Panc1 (cell line): ENCODE measurements around the gene ANO4. TPM values are rescaled to one million over a fixed set of nuclear protein-coding genes. Genes with fewer than 3 reads are reported as not detected.

Source experiments
- ATAC-seq: fragments of 200-7000 bp; cut with Tn5 transposase; 2 replicates; pipeline ENCODE4 v1.9.1; 2020; ENCODE audit warnings: mild to moderate bottlenecking, moderate library complexity
- BruUV-seq: library from RNA; stranded (reverse); fragments of 400-500 nt; replicated peaks from 2 replicates; lab custom pipeline; 2021; lab: Mats Ljungman, UMichigan
- CTCF ChIA-PET: fragments of 300-600 bp; sonication (Branson Sonifier 250); formaldehyde crosslinking; loops from one replicate; lab custom pipeline; 2022; ENCODE audit warnings: antibody characterized with exemption; lab: Charles Lee
- POLR2A ChIA-PET: fragments of 300-600 bp; sonication (Branson Sonifier 250); formaldehyde crosslinking; loops from one replicate; lab custom pipeline; 2022; ENCODE audit warnings: antibody characterized with exemption; lab: Charles Lee
- DNase-seq: peaks from one replicate; pipeline ENCODE4 v3.0.0-alpha.2; 2010; ENCODE audit warnings: low read depth, low spot score
- H3K27ac ChIP-seq: 2 replicates; pipeline ENCODE4 v1.5.1; 2011; ENCODE audit warnings: mild to moderate bottlenecking, low read length, inconsistent platforms
- H3K27me3 ChIP-seq: fragments of 200-500 bp; sonication (Bioruptor generic); 2 replicates; pipeline ENCODE4 v1.6.0; 2014; ENCODE audit warnings: low read length, inconsistent platforms; ENCODE audit not compliant: control insufficient read depth, insufficient read depth
- H3K36me3 ChIP-seq: fragments of 200-500 bp; sonication (Bioruptor generic); 2 replicates; pipeline ENCODE4 v1.5.1; 2014; ENCODE audit warnings: inconsistent platforms, mild to moderate bottlenecking, low read length, moderate library complexity; ENCODE audit not compliant: control insufficient read depth, insufficient read depth
- H3K4me1 ChIP-seq: 2 replicates; pipeline ENCODE4 v1.5.1; 2011; ENCODE audit warnings: inconsistent platforms, mild to moderate bottlenecking, low read length, moderate library complexity; ENCODE audit not compliant: control insufficient read depth, insufficient read depth
- H3K4me3 ChIP-seq, 2 experiments: 2 replicates each; pipeline ENCODE4 v1.5.1; 2011 to 2012; ENCODE audit warnings: low read depth in 2 of 2, low read length in 2 of 2, mild to moderate bottlenecking in 2 of 2, inconsistent platforms in 1 of 2, moderate library complexity in 1 of 2
- H3K9me3 ChIP-seq: fragments of 200-500 bp; sonication (Bioruptor generic); 2 replicates; pipeline ENCODE4 v1.5.1; 2014; ENCODE audit warnings: low read depth, mild to moderate bottlenecking, inconsistent platforms, low read length, moderate library complexity; ENCODE audit not compliant: control insufficient read depth, insufficient read depth
- POLR2AphosphoS5 ChIP-seq: IDR thresholded peaks from 2 replicates; pipeline ENCODE4 v1.6.1; 2012; ENCODE audit warnings: mild to moderate bottlenecking, low read depth, low read length, moderate library complexity
- REST ChIP-seq, 2 experiments: IDR thresholded peaks; 2 replicates each; pipeline ENCODE4 v1.6.1; 2011 to 2012; ENCODE audit warnings: low read depth in 2 of 2, control low read depth in 1 of 2, low read length in 1 of 2, mild to moderate bottlenecking in 1 of 2, moderate library complexity in 1 of 2; ENCODE audit not compliant: insufficient read depth in 1 of 2
- SIN3A ChIP-seq: IDR thresholded peaks from 2 replicates; pipeline ENCODE4 v1.6.1; 2012; ENCODE audit warnings: low read depth, mild to moderate bottlenecking, low read length, moderate library complexity, borderline replicate concordance; ENCODE audit not compliant: insufficient read depth
- TCF7L2 ChIP-seq: IDR thresholded peaks from 2 replicates; pipeline ENCODE4 v1.6.1; 2011; ENCODE audit warnings: mild to moderate bottlenecking, low read depth, low read length, inconsistent platforms
- in situ Hi-C: cut with HindIII; loops from 2 replicates; pipeline ENCODE4 v1.10.0; 2016; ENCODE audit warnings: low sequenced_read_pairs, low pct_unique_long_range_greater_than_20kb
- intact Hi-C: fragments of 100-400 bp; cut with micrococcal nuclease; formaldehyde crosslinking; loops from one replicate; pipeline ENCODE4 v1.10.0; 2022; ENCODE audit not compliant: unreplicated experiment
- total RNA-seq: library from RNA; stranded (reverse); gene quantifications from one replicate; pipeline ENCODE4 v1.2.1, GENCODE V29; 2021; ENCODE audit not compliant: unreplicated experiment
- TF ChIP-seq, protein P1 (sequence below): fragments of 450-650 bp; IDR thresholded peaks from 2 replicates; pipeline ENCODE4 v1.5.1; 2017; ENCODE audit warnings: mild to moderate bottlenecking

The ANO4 gene
- total RNA-seq, 1 experiment from 2014 or later: not detected

DNA sequence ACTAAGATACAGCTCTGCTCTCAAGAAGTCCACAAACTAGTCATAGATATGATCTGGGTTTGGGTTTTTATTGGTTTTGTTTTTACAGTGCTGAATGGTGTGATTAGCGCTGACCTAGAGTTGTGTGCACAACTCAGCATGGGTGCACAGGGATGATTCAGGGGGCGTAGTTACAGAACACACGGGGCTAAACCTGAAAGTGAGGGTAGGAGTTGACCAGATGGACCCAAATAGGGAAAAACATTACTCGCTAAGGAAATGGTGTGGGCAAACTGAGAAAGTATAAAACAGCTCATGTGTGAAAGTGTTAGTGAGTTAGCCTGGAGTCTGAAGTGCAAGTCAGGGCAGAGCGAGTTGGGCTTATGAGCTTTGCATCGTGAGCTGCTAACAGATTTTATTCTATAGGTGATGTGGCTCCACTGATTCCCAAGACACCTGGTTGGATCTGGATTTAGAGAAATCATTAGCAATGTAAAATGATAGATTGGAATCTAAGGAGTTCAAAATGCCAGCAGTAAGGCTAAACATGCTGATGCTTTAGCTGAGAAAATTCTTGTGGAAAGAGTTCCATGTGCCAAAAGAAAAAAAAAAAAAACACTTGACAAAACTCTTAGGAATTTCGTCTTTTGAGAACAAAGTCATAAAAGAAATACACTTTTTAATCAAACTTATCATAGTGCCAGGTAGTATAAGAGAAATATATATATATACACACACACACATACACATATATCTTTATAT, 280.5 kb downstream of the ANO4 start:
- no peak for DNase-seq
- in situ Hi-C loops (no loop called here), intact Hi-C loops (no loop called here)
- H3K9me3 ChIP-seq: no peaks in the 10 kb centered on the region
- ATAC-seq: no peak
- BruUV-seq: no TSS peak
- no peak for TF ChIP-seq REST (IDR thresholded peaks at IDR 0.05; ENCODE audit: insufficient read depth in 1 of 2, low read depth in 2 of 2, low read length in 1 of 2)
- no peak for TF ChIP-seq SIN3A
- no peak for TF ChIP-seq TCF7L2
- TF ChIP-seq, protein P1, sequence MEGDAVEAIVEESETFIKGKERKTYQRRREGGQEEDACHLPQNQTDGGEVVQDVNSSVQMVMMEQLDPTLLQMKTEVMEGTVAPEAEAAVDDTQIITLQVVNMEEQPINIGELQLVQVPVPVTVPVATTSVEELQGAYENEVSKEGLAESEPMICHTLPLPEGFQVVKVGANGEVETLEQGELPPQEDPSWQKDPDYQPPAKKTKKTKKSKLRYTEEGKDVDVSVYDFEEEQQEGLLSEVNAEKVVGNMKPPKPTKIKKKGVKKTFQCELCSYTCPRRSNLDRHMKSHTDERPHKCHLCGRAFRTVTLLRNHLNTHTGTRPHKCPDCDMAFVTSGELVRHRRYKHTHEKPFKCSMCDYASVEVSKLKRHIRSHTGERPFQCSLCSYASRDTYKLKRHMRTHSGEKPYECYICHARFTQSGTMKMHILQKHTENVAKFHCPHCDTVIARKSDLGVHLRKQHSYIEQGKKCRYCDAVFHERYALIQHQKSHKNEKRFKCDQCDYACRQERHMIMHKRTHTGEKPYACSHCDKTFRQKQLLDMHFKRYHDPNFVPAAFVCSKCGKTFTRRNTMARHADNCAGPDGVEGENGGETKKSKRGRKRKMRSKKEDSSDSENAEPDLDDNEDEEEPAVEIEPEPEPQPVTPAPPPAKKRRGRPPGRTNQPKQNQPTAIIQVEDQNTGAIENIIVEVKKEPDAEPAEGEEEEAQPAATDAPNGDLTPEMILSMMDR: no peak
- no peak for TF ChIP-seq POLR2AphosphoS5
- no peaks in the 10 kb centered on the region for H3K36me3 ChIP-seq
- H3K27ac ChIP-seq: no peak overlapping the region
- H3K27me3 ChIP-seq: no peaks in the 10 kb centered on the region
- POLR2A ChIA-PET: no interaction called here
- no peak overlapping the region for H3K4me3 ChIP-seq
- CTCF ChIA-PET: no interaction called here
- H3K4me1 ChIP-seq: no peaks in the 10 kb centered on the region

DNA sequence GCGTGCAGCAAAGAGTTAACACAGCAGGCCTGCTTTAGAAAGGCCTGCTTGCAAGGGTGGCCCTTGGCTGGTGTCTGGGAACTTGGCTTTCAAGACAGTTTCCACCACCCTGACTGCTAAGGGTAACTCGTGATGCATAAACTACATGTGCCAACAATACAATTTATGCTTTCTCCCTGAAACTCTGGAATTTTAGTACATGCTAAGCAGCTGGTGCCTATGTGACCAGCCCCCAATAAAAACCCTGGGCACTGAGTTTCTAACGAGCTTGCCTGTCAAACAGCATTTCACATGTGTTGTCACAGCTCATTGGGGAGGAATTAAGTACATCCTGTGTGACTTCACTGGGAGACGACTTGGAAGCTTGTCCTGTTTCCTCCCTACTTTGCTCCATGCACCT, 282.3 kb downstream of the ANO4 start:
- ATAC-seq (no peak), DNase-seq (no peak)
- POLR2A ChIA-PET: no interaction called here
- Histone ChIP-seq H3K4me3 (no peak overlapping the region), H3K27ac (no peak overlapping the region), H3K36me3 (no peaks in the 10 kb centered on the region), H3K27me3 (no peaks in the 10 kb centered on the region), H3K9me3 (no peaks in the 10 kb centered on the region), H3K4me1 (no peaks in the 10 kb centered on the region)
- no TSS peak for BruUV-seq
- intact Hi-C loops (no loop called here), in situ Hi-C loops (no loop called here)
- CTCF ChIA-PET: no interaction called here
- no peak for TF ChIP-seq SIN3A
- TF ChIP-seq, protein P1: no peak
- no peak for TF ChIP-seq POLR2AphosphoS5
